Activated CD4-positive, alpha-beta T cell treated with anti-CD3 and anti-CD28 coated beads, Interleukin-2, Interleukin-4, amounts not matched to agents 100 ng/mL and 50 ng/mL, durations not matched to agents 16 hours and 8 hours (primary cell): ENCODE measurements around the gene CDHR3.
"Not testable (repeated sequence)": the region's sequence is repeated elsewhere in the genome, so short reads cannot be mapped to it uniquely, and the experiment has no call there.

Experiments used
- DNase-seq: peaks from one replicate; pipeline ENCODE4 v3.0.0-alpha.2; 2020; ENCODE audit warnings: low spot score

CDHR3 gene

GRCh38 chr7:106001196-106001595, 38.1 kb downstream of the CDHR3 start:
- no peak for DNase-seq

- DNase-seq: no peak
Observed at GRCh38 chr7:106001886-106002285, 38.8 kb downstream of the CDHR3 start.

- no peak for DNase-seq
Observed at GRCh38 chr7:106003525-106004064, 40.5 kb downstream of the CDHR3 start.

- no peak for DNase-seq
Observed at GRCh38 chr7:106006906-106007305, 43.8 kb downstream of the CDHR3 start.

GRCh38 chr7:106007796-106008195, 44.7 kb downstream of the CDHR3 start:
- not testable (repeated sequence) for DNase-seq

GRCh38 chr7:106009503-106010226, 46.6 kb downstream of the CDHR3 start:
- peak; percentile 83 for DNase-seq

DNA sequence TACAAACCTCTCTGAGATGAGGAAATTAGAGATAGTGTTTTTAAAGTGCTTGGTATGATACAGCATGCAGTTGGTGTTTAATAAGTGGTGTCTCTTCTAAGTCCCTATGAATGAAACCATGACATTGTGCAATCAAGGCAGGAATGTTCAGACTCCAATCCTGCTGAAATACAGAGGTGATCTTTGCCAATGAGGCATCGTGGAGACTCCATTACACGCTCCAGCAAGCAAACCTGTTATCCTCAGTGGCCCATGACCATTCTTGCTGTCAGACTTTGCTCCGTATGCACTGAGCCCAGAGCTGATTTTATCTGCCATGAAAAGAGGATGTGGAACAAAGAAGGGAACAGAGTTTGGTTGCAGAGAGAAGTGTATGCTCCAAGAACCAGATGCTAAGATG, 47.3 kb downstream of the CDHR3 start:
- no peak for DNase-seq

DNA sequence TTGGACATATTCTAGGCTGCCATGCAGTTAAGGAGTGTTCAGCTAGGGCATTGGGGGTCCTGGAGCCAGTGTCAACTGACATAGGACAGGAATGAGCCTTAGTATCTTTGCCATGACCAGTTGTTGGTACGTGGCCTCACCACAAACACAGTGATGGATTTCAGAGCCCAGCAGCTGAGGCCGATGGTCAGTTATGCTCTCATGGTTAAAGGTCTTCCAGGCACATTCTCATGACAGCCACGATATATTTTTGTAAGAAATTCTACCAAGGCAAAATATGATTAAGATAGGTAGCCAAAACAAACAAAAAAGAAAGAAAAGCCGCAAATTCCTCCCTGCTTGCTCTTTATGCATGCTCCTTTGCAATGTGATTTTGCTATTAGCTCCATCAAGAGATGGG, 47.8 kb downstream of the CDHR3 start:
- DNase-seq: no peak

- DNase-seq: no peak
Observed at GRCh38 chr7:106012184-106012583, 49.1 kb downstream of the CDHR3 start.

- no peak for DNase-seq
Observed at GRCh38 chr7:106012935-106013439, 49.9 kb downstream of the CDHR3 start.

DNA sequence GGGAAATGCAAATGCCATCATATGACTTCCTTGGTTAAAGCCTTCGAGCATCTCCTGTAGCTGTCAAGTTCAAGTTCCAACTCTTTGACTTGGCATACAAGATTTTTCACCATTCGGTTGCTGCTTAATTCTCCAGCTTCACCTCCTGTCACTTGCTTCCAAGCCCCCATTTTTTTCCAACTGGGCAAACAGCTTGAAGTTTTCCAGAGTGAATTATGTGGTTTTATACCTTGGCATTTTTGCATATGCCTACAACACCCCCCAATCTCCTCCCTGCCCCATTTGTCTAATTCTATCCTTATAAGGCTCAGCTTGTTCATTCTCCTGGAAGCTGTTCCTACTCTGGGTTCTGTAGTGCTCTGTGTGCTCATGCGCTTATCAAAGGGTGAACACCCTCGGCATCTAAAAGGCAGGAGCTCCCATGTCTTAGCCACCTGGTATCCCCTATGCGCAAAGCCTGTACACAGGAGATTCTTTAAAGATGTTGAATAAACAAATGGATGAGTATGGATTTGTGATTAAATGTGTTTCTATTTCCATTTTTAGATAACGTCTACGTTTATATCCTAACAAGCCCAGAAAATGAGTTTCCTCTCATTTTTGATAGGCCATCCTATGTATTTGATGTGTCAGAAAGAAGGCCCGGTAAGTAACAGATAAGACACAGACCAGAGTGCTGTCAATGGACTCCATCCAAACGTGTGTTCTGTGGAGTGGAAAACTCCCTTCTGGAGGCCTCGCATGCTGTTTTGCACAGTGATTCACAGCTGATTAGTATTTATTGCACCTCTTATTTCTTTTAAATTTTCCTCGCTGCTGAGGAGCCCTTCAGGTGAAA, 52.5 kb downstream of the CDHR3 start:
- DNase-seq: no peak

DNA sequence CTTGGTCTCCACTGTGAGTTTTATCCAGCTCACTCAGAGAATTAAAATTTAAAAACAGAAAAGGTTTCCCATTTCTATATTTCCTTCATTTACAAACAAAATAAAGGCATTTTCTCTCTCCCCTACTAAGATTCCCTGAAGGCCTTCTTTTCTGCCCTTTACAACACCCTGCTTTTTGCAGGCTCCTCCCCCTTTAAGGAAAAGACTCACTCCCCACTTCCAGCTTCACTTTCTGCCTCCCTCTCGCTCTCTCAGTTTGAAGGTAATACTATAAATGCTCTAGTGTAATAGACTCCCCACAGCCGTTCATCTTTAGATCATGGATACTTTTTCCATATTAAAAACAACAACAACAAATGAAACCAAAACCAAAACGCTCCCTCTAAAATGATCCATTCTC, 53.3 kb downstream of the CDHR3 start:
- no peak for DNase-seq

DNA sequence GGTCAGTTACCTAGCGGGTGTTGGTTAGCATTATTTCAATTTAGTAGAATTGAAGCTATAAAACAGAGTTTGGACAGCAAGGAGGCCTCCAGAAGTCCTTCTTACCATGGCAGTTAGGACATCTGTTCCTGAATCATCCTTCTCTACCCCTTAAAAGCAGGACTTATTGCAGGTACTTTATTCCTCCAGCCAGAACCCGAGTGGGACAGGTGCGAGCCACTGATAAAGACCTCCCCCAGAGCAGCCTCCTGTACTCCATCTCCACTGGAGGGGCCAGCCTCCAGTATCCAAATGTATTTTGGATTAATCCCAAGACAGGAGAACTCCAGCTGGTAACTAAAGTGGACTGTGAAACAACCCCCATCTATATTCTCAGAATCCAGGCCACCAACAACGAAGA, 54.6 kb downstream of the CDHR3 start:
- DNase-seq: no peak

DNA sequence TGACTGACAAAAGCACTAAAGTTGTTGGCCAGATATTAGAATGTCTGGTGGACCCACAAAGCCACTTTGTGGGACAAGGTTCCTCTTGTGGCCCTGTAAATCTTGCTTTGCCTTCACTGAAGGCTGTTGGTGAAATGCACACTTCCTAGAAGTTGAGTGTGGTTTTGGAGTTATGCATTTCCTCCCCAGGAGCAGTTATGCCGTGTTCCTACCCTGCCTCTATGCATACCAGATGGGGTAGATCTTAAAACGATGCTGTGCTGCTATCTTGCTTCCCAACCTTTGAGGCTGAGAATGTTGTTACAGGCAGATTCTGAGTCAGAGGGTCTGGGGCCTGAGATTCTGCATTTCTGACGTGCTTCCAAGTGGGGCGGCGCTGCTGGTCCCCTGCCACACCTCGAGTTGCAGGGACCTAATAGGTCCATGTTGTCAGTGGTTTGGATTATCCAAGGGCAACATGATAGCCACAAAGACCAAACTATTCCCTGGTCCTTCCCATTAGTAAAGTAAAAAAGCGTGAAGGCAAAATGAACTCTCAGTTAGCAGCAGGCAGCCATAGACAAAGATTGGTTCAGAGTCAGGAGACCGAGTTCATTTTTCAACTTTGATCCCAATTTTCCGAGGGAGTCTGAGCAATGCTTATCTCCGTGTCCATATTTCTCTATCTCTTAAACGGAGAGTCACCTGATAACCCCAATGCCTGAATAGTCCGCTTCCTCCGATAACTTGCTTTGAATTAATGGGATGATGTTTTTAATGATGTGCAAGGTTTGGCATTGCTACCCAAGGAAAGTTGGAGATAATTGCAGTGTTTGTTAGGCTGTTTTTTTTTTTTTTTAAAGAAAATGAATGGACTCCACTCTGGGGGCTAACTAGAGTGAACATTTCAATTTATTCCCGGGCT, 55.8 kb downstream of the CDHR3 start:
- DNase-seq: no peak

GRCh38 chr7:106019470-106019820, 56.4 kb downstream of the CDHR3 start:
- no peak for DNase-seq

DNA sequence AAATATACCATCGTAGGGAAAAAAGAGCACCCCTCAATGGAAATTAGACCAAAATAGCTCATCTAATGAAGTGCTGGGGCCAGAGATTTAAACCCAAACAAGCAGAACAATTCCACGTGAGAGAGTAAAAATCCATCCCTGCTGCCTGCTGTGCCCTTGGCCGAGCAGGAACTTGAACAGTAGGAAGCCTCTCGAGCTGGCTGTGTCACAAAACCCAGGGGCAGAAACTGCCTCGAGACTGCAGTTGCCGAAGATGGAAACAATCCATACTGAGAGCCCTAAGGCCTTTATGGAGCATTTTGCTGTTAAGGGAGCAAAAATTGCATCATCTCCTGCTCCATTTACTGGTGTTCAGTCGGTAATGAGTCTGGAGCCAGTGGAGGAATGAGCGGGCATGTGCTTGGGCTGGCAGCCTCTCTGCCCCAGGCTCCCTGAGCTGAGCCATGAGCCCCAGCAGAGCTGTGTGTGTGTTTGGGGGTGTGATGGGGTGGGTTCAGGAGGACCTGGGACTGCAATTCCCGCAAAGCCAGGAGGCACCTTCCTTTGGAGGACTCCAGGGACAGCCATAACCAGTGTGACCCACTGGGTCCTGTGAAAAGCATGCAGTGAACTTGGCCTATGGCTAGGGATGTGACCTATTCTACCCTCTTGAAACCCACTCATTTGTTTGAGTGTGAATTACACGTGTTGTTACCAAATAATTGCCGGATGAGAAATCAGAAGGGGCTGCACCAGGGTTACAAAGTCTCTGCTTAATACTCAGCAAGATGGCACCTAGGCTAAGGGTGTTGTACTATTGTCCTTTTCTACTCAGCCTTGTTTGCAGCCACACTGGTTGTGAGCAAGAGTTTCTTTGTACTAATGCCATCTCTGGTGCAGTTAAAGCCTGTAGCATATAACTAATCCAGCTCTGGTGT, 58.3 kb downstream of the CDHR3 start:
- no peak for DNase-seq

DNA sequence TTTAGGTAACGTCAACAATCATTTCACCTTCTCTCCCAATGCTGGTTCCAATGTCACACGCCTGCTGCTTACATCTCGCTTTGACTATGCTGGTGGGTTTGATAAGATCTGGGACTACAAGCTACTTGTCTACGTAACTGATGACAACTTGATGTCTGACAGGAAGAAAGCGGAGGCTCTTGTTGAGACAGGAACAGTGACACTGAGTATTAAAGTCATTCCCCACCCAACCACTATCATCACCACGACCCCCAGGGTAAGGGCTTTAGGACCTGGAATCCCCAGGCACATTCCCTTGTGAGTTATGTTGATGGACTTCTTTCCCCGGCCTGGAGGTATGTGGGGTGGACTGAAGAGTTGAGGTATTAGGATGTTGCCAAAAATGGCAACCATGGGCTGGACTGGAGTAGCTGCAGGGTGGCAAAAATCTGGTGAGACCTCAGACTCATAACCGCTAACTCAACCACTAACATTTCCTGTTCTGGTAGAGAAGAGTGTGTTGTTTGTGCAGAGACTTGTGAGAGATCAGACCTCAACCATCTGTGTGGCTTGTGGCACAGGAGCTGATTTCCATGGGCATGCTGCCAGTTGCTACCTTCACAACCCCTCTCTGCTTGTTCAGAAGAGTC, 59.2 kb downstream of the CDHR3 start:
- DNase-seq: peak; percentile 89

GRCh38 chr7:106023369-106024322, 60.6 kb downstream of the CDHR3 start:
- no peak for DNase-seq

- no peak for DNase-seq
Observed at GRCh38 chr7:106026101-106026500, 63.0 kb downstream of the CDHR3 start.
